CD14-positive monocyte (primary cell): ENCODE data around the gene APP. TPM values are rescaled to one million over a fixed set of nuclear protein-coding genes. Genes with fewer than 3 reads are reported as not detected.

Experiments used
- DNase-seq, 3 donors: peaks; one replicate each; pipeline ENCODE4 v3.0.0-alpha.2; 2011 to 2022
- H2AFZ ChIP-seq: 2 replicates; pipeline ENCODE4 v1.6.0; 2012; ENCODE audit warnings: mild to moderate bottlenecking, low read depth, low read length, inconsistent platforms; ENCODE audit not compliant: insufficient read depth, poor library complexity, severe bottlenecking
- H3K27ac ChIP-seq, 2 donors: 1 replicate in 1 of 2; 2 replicates in 1 of 2; pipeline ENCODE4 v1.5.1; 2012 to 2013; ENCODE audit warnings: low read length in 2 of 2, control low read depth in 1 of 2, inconsistent platforms in 1 of 2, low read depth in 1 of 2, mild to moderate bottlenecking in 1 of 2
- H3K27me3 ChIP-seq, 2 donors: one replicate each; pipeline versions ENCODE4 v1.6.0 to v1.6.1; 2011 to 2013; ENCODE audit warnings: low read length in 2 of 2; ENCODE audit not compliant: control insufficient read depth in 2 of 2, insufficient read depth in 2 of 2
- H3K36me3 ChIP-seq, 2 donors: replicated peaks in 1 of 2; 1 replicate in 1 of 2; 2 replicates in 1 of 2; pipeline versions ENCODE4 v1.5.1 to v1.6.1; 2012 to 2013; ENCODE audit warnings: low read length in 2 of 2, control low read depth in 1 of 2, inconsistent platforms in 1 of 2, mild to moderate bottlenecking in 1 of 2; ENCODE audit not compliant: insufficient read depth in 2 of 2, control insufficient read depth in 1 of 2
- H3K4me1 ChIP-seq, 2 donors: 1 replicate in 1 of 2; 2 replicates in 1 of 2; pipeline versions ENCODE4 v1.5.1 to v1.6.1; 2012 to 2013; ENCODE audit warnings: low read length in 2 of 2, control low read depth in 1 of 2, inconsistent platforms in 1 of 2, mild to moderate bottlenecking in 1 of 2, moderate library complexity in 1 of 2; ENCODE audit not compliant: insufficient read depth in 2 of 2, control insufficient read depth in 1 of 2
- H3K4me2 ChIP-seq: replicated peaks from 2 replicates; pipeline ENCODE3; 2012; ENCODE audit warnings: low read length, moderate library complexity, mild to moderate bottlenecking; ENCODE audit not compliant: poor library complexity, severe bottlenecking; ENCODE audit errors: extremely low read depth
- H3K4me3 ChIP-seq, 3 experiments: fragments of 200-600 bp in 1 of 3; sonication (generic) in 1 of 3; replicated peaks in 1 of 3; 1 replicate in 2 of 3; 2 replicates in 1 of 3; pipeline ENCODE4 v1.5.1; 2011 to 2013; ENCODE audit warnings: low read length in 3 of 3, mild to moderate bottlenecking in 3 of 3, control low read depth in 2 of 3, low read depth in 2 of 3, inconsistent platforms in 1 of 3, moderate library complexity in 1 of 3
- H3K79me2 ChIP-seq: 2 replicates; pipeline ENCODE4 v1.6.0; 2012; ENCODE audit warnings: mild to moderate bottlenecking, control low read depth, inconsistent platforms, low read length, moderate library complexity; ENCODE audit not compliant: insufficient read depth
- H3K9ac ChIP-seq: 2 replicates; pipeline ENCODE4 v1.6.0; 2017; ENCODE audit warnings: low read length, mild to moderate bottlenecking; ENCODE audit not compliant: insufficient read depth, poor library complexity, severe bottlenecking
- H3K9me3 ChIP-seq, 2 donors: replicated peaks in 1 of 2; 1 replicate in 1 of 2; 2 replicates in 1 of 2; pipeline versions ENCODE4 v1.5.1 to v1.6.1; 2012 to 2013; ENCODE audit warnings: low read length in 2 of 2, control low read depth in 1 of 2; ENCODE audit not compliant: control insufficient read depth in 1 of 2, insufficient read depth in 1 of 2
- H4K20me1 ChIP-seq: 2 replicates; pipeline ENCODE4 v1.6.0; 2012; ENCODE audit warnings: mild to moderate bottlenecking, low read length, control low read depth, moderate library complexity; ENCODE audit not compliant: insufficient read depth
- H3K27ac Mint-ChIP-seq, 7 donors: one replicate each; pipeline ENCODE4 v1.8.0; 2020; ENCODE audit warnings: mild to moderate bottlenecking in 7 of 7, mixed read lengths in 7 of 7, moderate library complexity in 6 of 7, inconsistent platforms in 2 of 7
- H3K27me3 Mint-ChIP-seq, 3 donors: one replicate each; pipeline ENCODE4 v1.8.0; 2021 to 2022; ENCODE audit warnings: low read depth in 3 of 3, mild to moderate bottlenecking in 3 of 3, mixed read lengths in 3 of 3, moderate library complexity in 3 of 3, inconsistent platforms in 1 of 3
- H3K36me3 Mint-ChIP-seq, 2 donors: one replicate each; pipeline ENCODE4 v1.8.0; 2020; ENCODE audit warnings: mixed read lengths in 2 of 2, inconsistent platforms in 1 of 2, mild to moderate bottlenecking in 1 of 2
- H3K4me1 Mint-ChIP-seq: one replicate; pipeline ENCODE4 v1.8.0; 2020; ENCODE audit warnings: mild to moderate bottlenecking, mixed read lengths
- H3K4me3 Mint-ChIP-seq, 2 donors: one replicate each; pipeline ENCODE4 v1.8.0; 2020; ENCODE audit warnings: mild to moderate bottlenecking in 2 of 2, mixed read lengths in 2 of 2, moderate library complexity in 1 of 2
- H3K9me3 Mint-ChIP-seq, 7 donors: one replicate each; pipeline ENCODE4 v1.8.0; 2020 to 2022; ENCODE audit warnings: mixed read lengths in 7 of 7, mild to moderate bottlenecking in 6 of 7, moderate library complexity in 6 of 7, inconsistent platforms in 2 of 7
- CTCF ChIP-seq: fragments of 200-600 bp; IDR thresholded peaks from one replicate; pipeline ENCODE4 v1.8.0; 2022; ENCODE audit warnings: antibody characterized with exemption, mild to moderate bottlenecking
- WGBS: methylation state at CpG from one replicate; pipeline ENCODE4 v1.1.5; 2013; ENCODE audit warnings: missing lambda C conversion rate; ENCODE audit not compliant: insufficient coverage; 5-methylcytosine and 5-hydroxymethylcytosine counted together
- intact Hi-C, 2 donors: fragments of 100-400 bp; cut with micrococcal nuclease; formaldehyde crosslinking; loops; one replicate each; pipeline versions ENCODE4 v1.15.0 to v1.15.1; 2023
- polyA plus RNA-seq, 3 donors: library from polyadenylated mRNA; depleted of rRNA in 1 of 3; unstranded in 2 of 3; stranded (reverse) in 1 of 3; fragments of 300-500 nt in 2 of 3; fragments of >200 nt in 1 of 3; fragmentation: Illumina TruSeq in 2 of 3; gene quantifications; 1 replicate in 2 of 3; 2 replicates in 1 of 3; pipeline ENCODE4 v1.2.3, GENCODE V29; 2012 to 2021

The APP gene
- polyA plus RNA-seq, 3 donors: 28.0 to 118 (median 35.1) TPM

- WGBS: 80% methylated on average over 1 of the region's 4 CpGs
- H3K4me1 Mint-ChIP-seq: no peaks in the 10 kb centered on the region
- H3K9me3 ChIP-seq: no peaks in the 10 kb centered on the region
- no peak overlapping the region for H3K4me3 ChIP-seq
- peaks cover 29 to 48% of the 10 kb centered on the region in 2 donors for H3K36me3 Mint-ChIP-seq
- H3K4me3 Mint-ChIP-seq: no peak overlapping the region
- H4K20me1 ChIP-seq: no peaks in the 10 kb centered on the region
- TF ChIP-seq CTCF: no peak
- H3K4me1 ChIP-seq: no peaks in the 10 kb centered on the region
- no peaks in the 10 kb centered on the region for H3K9me3 Mint-ChIP-seq
- no peak for DNase-seq
- no peak overlapping the region for H3K27ac ChIP-seq
- intact Hi-C loops: loop anchor here in 1 of 2 donors (5.0 kb wide), 2 partner anchors 60 to 275 kb away; partner anchors contain the start of gene APP
- H3K79me2 ChIP-seq: no peaks in the 10 kb centered on the region
- H3K9ac ChIP-seq: no peak overlapping the region
- peaks cover 17 to 49% of the 10 kb centered on the region in 2 donors for H3K36me3 ChIP-seq
- no peaks in the 10 kb centered on the region for H3K27me3 ChIP-seq
- peak overlapping the region in 1 of 7 donors; percentile 80 for H3K27ac Mint-ChIP-seq
- H2AFZ ChIP-seq: no peak overlapping the region
- no peak overlapping the region for H3K4me2 ChIP-seq
- no peaks in the 10 kb centered on the region for H3K27me3 Mint-ChIP-seq
Observed at GRCh38 chr21:25897383-25897782, 273.2 kb downstream of the APP start.

- H3K79me2 ChIP-seq: no peaks in the 10 kb centered on the region
- H3K4me3 ChIP-seq: no peak overlapping the region
- intact Hi-C loops: loop anchor here in 1 of 2 donors (5.0 kb wide), 2 partner anchors 61 to 276 kb away; partner anchors contain the start of gene APP
- no peak overlapping the region for H2AFZ ChIP-seq
- H3K4me2 ChIP-seq: no peak overlapping the region
- H3K9me3 ChIP-seq: no peaks in the 10 kb centered on the region
- H3K9ac ChIP-seq: no peak overlapping the region
- Mint-ChIP-seq H3K9me3 (no peaks in the 10 kb centered on the region), H3K27ac (peak overlapping the region in 2 of 7 donors; percentile 9 to 48), H3K27me3 (no peaks in the 10 kb centered on the region), H3K4me3 (no peak overlapping the region), H3K36me3 (peaks cover 27 to 49% of the 10 kb centered on the region in 2 donors), H3K4me1 (no peaks in the 10 kb centered on the region)
- no peaks in the 10 kb centered on the region for H3K4me1 ChIP-seq
- no peak overlapping the region for H3K27ac ChIP-seq
- H3K27me3 ChIP-seq: no peaks in the 10 kb centered on the region
- WGBS: no CpG with 5 or more reads among the region's 4 CpGs
- peaks cover 18 to 57% of the 10 kb centered on the region in 2 donors for H3K36me3 ChIP-seq
- H4K20me1 ChIP-seq: no peaks in the 10 kb centered on the region
- no peak for DNase-seq
- TF ChIP-seq CTCF: no peak
Observed at GRCh38 chr21:25896501-25897056, 274.0 kb downstream of the APP start.
